SHP77 treated with DMSO at 0.1 percent for 48 hours (cell line): ENCODE results near the gene JAZF1.

ENCODE experiments used
- DNase-seq: peaks from one replicate; lab custom pipeline; 2025; lab: John Stamatoyannopoulos, UW

JAZF1 gene

GRCh38 chr7:28136420-28136819 lies 44.2 kb downstream of the JAZF1 start:
- DNase-seq = no peak

DNA sequence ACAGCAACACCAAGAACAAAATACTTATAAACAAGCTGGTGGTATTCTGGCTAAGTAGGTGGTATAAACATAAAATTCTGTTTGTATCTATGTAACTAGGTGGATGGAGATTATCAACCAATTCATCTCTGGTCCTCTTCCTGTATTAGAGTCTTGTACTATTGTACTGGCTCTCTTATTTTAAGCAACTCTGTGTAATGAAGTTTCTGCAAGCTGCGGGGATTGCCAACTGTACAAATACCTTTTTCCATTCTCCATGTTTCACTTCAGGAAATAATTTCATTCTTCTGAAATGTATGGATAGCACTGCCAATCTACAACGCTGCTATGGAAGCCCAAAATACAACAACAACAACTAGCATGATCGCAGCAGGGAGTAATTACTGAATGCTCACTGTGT lies 44.8 kb downstream of the JAZF1 start:
- DNase-seq = no peak

DNA sequence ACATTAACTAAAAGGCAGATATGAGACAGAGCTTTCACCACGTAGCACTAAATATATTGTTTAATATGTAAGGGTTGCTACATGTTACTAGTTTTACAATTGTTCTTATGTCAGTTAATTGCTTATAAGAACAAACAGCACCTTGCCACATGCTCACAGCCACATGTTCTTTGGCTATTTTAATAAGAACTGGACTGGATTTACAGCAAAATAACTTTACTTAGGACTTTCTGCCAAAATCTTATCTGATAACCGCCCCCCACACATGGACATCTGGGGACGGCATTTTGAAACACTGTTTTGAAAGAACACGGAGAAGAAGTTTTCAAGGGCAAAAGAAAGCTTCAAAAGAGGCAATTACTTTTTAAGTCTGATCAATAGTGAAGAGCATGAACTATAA lies 45.3 kb downstream of the JAZF1 start:
- no peak for DNase-seq

- DNase-seq = no peak
Measured at GRCh38 chr7:28133872-28134271, 46.7 kb downstream of the JAZF1 start.

DNA sequence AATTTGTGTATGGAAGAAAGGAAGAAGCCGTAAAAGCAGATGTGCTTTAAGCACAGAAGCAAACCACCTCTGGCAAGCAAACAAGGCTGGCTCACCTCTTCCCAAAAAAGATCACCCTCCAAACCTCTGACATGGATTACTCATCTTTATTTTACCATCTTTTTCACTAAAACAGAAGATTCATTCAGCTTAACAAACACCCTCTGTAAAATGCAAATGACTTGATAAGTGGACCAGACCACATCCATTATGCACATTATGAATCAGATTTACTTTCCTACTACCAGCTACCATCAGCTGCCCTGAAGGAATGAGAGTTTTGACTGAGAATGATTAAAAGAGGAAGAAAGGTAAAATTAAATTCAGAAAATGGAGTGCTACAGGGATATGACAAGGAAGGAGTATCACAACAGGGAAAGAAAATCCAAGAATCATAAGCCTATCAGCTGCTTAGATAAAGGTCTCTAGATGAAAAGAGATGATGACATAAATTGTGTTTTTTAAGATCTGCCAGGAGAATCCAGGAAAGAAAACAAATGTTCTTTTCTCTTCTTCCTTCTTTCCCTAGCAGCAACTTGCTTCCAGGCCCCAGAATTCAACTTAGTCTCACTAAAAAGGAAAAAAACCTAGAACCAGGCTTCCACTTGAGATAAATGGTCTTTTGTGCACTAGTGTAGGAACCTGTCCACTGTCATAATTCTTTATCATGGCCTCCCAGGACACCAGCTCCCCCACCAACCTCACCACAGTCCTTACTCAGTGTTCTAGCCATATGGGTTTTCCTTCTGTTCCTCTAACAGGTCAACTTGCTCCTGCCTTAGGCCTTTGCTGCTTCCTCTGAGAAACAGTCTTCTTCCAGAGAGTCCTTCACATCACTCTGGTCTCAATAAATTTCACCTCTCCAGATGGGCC lies 47.4 kb downstream of the JAZF1 start:
- no peak for DNase-seq

DNA sequence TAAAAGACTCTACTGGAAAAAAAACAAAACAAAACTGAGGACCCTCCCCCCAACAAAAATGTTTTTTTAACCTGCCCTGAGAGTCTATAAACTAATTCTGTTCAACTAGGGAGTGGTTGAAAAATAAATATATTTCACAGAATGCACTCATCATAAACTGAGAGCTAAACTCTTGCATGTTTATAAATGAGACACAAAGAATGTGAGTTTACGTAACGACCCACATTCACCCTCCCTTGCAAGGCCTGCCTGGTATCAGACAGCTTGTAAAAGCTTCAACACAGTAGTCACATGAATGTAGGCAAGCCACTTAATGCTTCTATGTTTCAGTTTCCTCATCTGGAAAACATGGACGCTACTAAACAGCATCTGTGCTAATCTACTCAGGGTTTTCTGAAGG lies 50.3 kb downstream of the JAZF1 start:
- DNase-seq = no peak

- DNase-seq = no peak
Measured at GRCh38 chr7:28128608-28129007, 52.0 kb downstream of the JAZF1 start.

GRCh38 chr7:28126410-28127041 lies 54.1 kb downstream of the JAZF1 start:
- DNase-seq = no peak

DNA sequence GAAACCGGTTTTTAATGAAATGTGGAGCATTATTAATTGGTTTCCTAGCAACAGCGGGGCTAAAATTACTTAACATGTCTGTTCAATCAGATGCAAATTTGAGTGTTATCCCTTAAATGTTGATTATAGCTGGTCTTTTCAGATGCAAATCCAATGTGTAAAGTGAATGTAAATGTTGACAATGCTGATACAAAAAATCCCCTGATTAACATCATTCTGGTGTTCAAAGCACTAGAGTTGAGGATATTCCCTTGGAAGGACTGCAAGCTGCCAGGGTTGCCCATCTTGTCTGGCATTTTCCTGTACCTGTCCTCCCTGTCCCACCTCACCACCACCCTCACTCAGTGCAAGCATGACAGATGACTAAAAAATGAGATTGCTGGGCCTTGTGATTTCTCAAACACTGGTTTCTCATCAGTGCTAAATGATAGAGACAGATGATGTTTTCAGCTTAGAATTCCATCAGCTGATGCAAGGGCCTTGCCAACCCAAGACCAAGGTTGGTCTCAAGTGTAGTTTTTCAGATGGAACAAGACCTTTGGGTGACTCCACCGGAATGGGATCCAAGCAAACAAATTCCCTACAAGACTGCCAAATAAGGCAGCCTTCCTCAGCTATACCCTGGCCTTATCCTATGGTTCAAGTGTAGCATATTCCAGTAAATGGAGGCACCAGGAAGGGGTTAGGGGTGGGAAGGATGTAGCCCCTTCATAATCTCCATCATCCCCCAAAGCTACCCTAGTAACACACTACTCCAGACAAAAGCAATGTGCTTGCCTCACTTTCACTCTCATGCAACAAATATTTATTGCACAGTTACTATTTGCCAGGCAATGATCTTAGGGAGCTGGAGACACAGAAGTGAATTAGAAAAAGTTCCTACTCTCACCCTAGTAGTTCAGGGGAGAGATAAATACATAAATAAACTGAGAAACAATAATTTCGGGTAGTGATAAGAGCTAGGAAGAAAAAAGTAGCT lies 54.9 kb downstream of the JAZF1 start:
- no peak for DNase-seq

- DNase-seq = no peak
Measured at GRCh38 chr7:28124413-28124812, 56.2 kb downstream of the JAZF1 start.

GRCh38 chr7:28123752-28124151 lies 56.8 kb downstream of the JAZF1 start:
- DNase-seq = no peak

DNA sequence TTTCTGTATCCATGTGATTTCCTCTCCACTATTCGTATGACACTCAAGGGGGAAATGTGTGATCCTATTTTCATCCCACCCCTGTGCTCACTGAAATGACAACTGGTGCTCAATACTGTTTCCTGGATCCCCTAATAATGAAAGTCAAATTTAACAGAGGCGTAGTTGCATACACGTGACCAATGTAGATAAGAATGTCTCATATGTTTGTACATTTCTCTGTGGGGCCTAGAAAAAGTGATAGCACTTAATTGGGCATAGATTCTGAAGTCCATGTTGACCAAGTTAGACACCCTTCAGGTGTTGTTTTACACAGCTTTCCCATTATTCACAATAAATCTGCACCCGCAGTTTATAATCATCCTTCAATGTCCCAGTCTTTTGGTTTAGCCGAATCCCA lies 59.1 kb downstream of the JAZF1 start:
- DNase-seq = no peak

- DNase-seq = no peak
Measured at GRCh38 chr7:28116041-28116440, 64.6 kb downstream of the JAZF1 start.

DNA sequence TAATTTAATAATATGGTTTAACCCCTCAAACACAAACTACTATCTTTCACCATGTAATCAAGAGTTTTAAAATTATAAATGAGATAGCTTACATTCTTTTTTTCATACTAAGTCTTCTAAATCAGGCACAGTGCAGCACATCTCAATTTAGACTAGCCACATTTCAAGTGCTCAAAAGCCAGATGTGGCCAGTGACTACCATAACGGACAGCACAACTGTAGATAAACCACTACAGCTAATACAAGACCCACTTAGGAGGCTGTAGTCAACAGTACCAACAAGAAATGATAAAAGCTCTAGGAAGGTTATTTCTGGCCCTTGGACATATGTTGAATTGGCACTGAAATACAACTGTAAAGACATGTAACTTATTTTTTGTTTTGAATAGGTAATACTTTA lies 65.3 kb downstream of the JAZF1 start:
- no peak for DNase-seq

DNA sequence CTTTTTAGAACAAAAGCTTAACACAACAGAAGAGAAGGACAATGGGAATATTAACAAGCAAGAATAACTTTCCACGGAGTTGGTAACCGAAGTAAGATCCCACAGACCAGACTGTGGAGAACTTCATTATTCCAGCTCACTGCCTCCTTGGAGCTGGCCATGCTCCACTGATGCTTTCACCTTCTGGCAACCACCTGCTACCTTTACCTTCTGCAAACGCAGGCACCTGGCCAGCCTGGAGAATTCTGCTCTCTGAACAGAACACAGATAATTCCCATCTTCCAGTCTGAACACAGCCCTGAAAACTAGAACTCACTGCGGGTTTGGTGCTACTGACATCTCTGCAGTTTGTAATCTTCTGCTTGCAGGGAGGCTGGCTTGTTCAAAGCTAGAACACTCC lies 66.5 kb downstream of the JAZF1 start:
- no peak for DNase-seq

GRCh38 chr7:28112883-28113540 lies 67.6 kb downstream of the JAZF1 start:
- no peak for DNase-seq

- no peak for DNase-seq
Measured at GRCh38 chr7:28112467-28112866, 68.1 kb downstream of the JAZF1 start.

DNA sequence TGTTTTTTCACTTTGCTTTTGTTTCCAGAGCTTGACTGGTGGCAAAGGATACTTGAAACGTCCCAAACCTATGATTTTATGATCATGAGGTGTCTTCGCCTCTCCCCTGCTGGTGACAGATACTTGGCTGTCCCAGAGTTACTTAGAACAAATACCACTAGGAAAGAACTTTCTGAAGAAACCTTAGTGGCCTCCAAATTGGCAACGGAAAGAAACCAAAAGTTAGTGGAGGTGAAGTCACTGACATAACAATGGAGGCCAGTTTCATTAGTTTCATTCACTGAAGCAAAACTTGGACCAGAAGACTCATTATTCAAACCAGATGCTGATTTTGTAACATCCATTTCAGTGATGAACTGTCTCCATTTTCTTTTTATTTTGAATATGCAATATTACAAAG lies 68.6 kb downstream of the JAZF1 start:
- no peak for DNase-seq

DNA sequence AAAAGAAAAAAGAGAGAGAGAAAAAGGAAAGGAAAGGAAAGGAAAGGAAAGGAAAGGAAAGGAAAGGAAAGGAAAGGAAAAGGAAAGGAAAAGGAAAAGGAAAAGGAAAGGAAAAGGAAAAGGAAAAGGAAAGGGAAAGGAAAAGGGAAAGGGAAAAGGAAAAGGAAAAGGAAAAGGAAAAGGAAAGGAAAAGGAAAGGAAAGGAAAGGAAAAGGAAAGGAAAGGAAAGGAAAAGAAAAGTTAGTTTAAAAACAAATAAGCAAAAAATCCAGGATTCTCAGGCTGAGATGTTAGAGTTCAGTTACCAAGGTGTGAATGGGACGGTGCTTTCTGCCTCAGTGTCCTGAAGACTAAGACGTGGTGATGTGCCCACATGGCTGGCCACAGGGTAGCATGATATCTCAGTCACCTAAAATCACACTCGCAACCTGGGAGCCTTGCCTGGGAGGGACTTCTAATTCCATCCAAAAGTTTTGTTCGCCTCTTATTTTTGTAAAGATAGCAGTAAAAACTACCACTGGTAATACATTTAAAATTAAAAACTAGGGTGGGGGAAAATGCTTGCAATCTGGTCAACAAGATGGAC lies 70.1 kb downstream of the JAZF1 start:
- no peak for DNase-seq

DNA sequence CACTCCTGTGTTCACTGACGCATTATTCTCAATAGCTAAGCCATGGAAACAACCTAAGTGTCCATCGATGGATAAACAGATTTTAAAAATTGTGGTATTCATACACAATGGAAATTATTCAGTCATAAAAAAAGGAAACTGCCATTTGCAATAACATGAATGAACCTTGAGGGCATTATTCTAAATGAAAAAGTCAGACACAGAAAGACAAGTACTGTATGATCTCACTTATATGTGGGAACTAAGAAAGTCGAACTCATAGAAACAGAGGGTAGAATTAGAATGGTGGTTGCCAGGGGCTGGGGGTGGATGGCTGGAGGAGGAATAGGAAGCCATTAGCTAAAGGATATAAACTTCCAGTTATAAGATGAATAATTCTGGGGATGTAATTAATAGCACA lies 71.8 kb downstream of the JAZF1 start:
- no peak for DNase-seq

DNA sequence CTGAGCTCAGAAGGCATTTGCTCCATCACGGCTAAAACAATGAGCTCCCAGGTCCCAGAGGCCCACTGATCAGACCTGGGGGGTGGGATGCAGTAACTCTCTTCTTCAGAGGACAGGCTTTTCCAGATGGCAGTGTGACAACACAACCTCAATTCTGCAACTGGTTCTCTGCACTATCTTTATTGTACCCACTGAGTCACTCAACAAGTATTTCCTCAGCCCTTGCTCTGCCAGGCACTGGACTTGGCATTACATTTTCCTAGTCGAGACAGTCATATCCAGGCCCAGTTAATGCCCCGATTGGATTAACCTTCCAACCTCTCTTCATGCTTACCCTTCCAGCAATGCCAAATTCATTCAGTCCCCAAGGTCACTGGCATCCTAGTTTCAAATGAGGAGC lies 72.6 kb downstream of the JAZF1 start:
- DNase-seq = no peak
